Daoy (cell line): ENCODE measurements around the gene ATG16L1. TPM values are rescaled to one million over a fixed set of nuclear protein-coding genes. Genes with fewer than 3 reads are reported as not detected.

Source experiments
- DNase-seq: peaks from one replicate; pipeline ENCODE4 v3.0.0-alpha.2; 2015; ENCODE audit warnings: low read depth
- total RNA-seq: library from RNA; depleted of rRNA; stranded (reverse); fragments of >200 nt; shearing (Covaris generic); gene quantifications from 2 replicates; pipeline ENCODE4 v1.2.3, GENCODE V29; 2014

ATG16L1 gene
- total RNA-seq, 1 experiment from 2014 or later = 52.2 TPM

- no peak for DNase-seq
Observed at GRCh38 chr2:233290051-233290845, 38.8 kb downstream of the ATG16L1 start.

- no peak for DNase-seq
Observed at GRCh38 chr2:233295891-233296290, 44.4 kb downstream of the ATG16L1 start.

DNA sequence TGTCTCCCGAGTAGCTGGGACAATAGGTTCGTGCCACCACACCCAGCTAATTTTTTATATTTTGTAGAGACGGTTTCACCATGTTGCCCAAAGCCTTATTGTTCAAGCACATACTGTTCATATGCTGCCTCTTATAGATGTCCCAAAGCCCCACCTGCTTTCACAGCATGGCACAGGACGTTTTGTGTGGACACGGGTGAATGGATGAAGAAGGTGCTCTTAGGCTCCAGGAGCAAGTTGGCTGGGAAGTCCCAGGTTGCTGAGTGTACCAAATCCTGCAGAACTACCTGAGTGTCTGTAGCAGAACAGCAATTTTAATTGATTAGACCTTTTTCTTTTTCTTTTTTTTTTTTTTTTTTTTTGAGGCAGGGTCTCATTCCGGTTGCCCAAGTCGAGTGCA is 45.6 kb downstream of the ATG16L1 start:
- DNase-seq = no peak

- DNase-seq = no peak
Observed at GRCh38 chr2:233300401-233300800, 48.9 kb downstream of the ATG16L1 start.

GRCh38 chr2:233301248-233301647 is 49.8 kb downstream of the ATG16L1 start:
- DNase-seq = no peak

GRCh38 chr2:233301811-233302210 is 50.3 kb downstream of the ATG16L1 start:
- no peak for DNase-seq

GRCh38 chr2:233303252-233303651 is 51.8 kb downstream of the ATG16L1 start:
- DNase-seq = no peak

DNA sequence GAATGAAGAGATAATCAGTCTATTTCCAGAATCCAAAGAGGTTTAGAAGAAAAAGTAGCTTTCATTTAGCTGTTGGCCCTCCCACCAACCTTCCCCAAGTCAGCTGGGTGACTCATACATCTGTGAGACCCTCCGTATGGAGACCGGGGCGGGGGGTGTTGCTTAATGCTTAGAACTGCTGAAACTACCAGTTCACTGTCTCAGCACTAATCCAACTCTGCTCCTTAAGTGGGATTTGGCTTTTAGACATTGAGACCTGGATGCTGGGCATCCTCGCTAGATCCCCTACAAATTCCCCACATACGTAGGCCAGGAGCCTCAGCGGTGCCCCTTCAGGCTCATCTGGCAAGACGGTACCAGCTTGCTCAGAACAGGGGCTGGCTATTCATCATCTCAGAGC is 56.1 kb downstream of the ATG16L1 start, which contains the start of gene SAG:
Gene SAG, plus strand, starts transcription at position 252 of the 400 bp plus-strand sequence. CDS start 1,374 bp downstream, outside the sequence.
- no peak for DNase-seq

DNA sequence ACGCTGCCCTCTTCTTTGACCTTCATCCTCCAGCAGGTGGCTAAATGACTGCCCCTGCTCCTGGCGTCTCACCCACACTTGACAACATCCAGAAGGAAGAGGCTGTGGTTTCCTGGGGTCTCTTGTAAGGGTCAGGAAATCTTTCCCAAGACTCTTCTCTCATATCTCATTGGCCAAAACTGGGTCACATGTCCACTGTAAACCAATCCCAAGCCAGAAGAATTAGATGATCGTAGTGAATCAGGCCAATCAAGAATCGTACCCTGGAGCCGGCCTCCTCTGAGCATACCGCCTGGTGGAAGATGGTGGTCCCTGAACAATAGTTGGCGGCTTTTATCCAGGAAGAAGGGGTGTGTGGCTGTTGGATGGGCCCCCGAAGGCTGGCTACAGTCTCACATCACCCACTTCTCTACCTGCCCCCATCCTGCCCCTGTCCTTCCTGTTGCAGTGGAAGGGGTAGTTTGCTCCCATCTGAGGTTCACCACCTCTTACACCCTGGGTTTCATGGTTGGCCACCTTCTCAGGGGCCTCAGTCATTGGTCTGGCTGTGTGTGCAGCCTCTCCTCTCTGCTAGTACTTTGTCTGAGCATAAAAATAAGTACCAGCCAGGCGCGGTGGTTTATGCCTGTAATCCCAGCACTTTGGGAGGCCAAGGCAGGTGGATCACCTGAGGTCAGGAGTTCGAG is 59.9 kb downstream of the ATG16L1 start:
- DNase-seq = no peak

DNA sequence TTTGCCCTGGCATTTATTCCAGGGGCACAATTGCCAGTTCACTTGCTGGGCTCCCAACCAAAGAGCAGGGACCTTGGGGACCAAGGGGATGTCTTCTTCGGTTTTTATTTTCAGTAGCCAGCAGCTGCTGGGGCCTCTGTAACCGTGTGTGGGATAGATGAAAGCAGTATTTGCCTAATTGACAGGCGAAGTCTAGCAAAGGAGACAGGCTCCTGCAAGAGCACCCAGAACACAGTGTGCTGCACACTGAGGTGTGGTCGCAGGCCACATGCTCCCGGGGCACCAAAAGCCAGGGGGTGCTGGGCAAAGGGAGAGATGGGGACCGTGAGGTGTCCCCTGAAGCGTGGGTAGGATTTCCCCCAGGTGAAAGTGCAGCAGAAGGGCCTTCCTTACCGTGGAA is 61.4 kb downstream of the ATG16L1 start:
- no peak for DNase-seq

GRCh38 chr2:233314180-233314925 is 62.9 kb downstream of the ATG16L1 start:
- no peak for DNase-seq

DNA sequence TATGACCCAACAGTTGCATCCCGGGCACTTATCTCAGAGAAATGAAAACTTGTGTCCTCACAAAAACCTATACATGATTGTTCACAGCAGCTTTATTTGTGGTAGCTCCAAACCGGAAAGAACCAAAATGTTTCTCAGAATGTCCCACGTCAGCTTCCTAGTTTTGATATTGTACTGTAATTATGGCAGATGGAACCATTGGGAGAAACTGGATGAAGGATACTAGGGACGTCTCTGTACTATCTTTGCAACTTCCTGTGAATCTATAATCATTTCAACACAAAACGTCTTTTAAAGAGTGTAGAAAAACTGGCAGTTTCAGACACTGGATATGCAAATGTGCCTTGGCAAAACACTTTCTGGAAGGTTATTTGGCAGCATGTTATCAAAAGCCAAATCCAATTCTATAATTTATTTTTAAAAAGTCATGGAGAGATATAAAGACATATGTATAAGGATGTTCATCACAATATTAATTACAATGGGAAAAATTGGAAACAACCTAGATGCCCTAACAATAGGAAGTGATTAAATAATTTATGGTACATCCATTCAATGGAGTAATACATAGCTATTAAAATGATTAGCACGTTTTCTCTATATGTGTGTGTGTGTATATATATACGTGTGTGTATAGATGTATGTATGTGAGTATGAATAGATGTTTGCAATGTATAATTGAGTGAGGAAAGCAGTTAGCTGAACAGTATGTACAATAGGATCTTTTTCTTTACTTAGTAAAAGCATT is 65.9 kb downstream of the ATG16L1 start:
- DNase-seq = no peak

- DNase-seq = no peak
Observed at GRCh38 chr2:233319256-233319655, 67.8 kb downstream of the ATG16L1 start.

- no peak for DNase-seq
Observed at GRCh38 chr2:233320470-233320869, 69.0 kb downstream of the ATG16L1 start.

DNA sequence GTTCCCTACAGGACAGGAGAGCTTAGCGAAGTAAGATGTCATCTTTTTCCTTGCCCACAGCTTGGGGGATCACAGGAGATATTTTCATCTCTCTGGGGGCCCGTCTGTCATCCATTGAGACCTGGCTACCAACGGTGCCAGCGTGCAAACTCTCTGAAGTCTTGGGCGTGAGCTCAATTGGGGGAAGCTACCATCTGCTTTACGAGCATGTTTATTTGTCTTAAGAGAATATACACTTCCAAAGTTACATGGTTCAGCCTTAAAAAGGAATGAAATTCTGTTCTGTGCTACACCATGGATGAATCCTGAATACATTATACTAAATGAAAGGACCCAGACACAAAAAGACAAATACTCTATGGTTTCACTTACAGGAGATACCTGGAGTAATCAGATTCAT is 69.7 kb downstream of the ATG16L1 start:
- DNase-seq = no peak

- no peak for DNase-seq
Observed at GRCh38 chr2:233323851-233324250, 72.4 kb downstream of the ATG16L1 start.

- DNase-seq = no peak
Observed at GRCh38 chr2:233325256-233325655, 73.8 kb downstream of the ATG16L1 start.

DNA sequence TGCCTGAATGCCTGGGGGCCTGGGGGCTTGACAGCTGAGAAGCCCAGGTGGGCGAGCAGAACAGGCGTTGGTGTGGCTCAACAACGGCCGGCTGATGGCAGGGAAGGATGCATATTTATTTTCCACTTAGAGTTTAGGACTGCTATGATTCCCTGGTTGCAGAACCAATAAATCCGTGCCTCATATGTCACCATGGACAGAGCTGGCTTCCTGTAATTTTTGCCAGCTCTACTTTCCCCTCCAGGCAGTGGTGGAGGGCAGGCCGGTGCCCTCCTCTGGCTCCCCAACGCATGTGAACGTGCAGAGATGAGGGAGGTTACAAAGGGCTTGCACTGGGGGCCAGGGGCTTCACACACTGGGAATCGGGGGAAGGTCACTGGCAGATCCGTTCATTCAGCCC is 74.3 kb downstream of the ATG16L1 start:
- no peak for DNase-seq

DNA sequence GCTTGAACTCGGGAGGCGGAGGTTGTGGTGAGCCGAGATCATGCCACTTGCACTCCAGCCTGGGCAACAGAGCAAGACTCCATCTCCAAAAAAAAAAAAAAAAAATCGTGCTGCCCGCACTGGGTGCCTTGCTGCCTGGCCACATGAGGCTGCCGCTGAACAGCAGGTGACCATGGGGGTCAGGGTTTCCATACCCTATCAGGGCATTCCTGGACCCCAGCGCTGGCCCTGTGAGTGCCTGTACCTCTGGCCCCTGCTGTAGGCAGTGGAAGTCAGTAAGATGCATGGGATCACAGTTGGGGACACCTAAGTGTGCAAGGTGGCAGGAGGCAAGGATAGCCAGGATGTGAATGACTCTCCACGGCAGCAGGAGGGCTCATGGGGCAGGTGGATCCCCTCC is 75.0 kb downstream of the ATG16L1 start:
- no peak for DNase-seq

DNA sequence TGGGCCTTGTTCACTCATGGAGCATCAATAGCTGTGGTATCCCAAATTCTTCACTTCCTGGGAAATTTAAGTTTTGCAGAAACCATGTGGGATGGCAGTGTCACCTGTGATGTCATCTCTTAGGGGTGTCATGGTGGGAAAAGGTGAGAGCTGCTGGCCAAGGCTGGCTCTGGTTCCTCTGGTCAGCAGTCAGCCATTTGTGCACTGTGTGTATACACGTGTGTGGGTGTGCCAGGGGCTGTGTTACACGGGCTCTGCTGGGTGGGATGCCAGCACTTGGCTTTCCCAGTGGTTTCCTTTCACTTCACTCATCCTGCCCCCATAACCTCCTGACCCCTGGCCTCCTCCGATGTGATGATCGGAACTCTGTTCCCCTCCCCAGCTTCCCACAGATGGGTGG is 77.4 kb downstream of the ATG16L1 start:
- no peak for DNase-seq

DNA sequence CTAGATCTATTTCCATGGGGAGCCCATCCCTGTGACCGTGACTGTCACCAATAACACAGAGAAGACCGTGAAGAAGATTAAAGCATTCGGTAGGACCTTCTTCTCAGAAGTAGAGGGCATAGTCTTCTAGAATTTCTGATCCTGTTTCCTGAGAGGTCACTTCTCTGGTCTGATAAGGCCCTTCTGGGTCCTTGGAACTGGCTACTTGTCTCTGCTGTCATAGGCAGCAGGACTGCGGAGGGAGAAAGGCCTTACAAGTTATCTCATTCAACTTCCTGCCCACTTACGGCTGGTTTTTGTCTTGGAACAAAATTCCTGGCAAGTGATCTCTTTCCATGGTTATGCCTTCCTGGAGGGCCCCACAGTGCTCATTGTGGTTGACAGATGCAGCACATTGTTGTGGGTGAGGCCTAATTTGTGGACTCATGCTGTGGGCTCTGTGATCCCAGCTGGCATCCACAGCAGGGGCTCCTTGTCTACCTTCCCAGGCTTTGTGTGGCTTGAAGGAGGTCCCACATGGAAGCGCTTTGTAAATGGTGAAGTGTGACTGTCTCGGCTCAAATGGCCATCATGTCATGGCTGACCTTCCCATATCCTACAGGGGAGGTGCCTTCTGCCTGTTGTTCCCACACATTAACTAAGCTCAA is 78.1 kb downstream of the ATG16L1 start:
- DNase-seq = peak; percentile 89
